HG03025 (cell line): ENCODE results near the gene SNTG2.

Source experiments
- ATAC-seq: cut with Tn5 transposase; IDR thresholded peaks from one replicate; pipeline ENCODE4 v1.9.1; 2021; ENCODE audit warnings: mild to moderate bottlenecking, moderate library complexity; ENCODE audit not compliant: unreplicated experiment, low FRiP score

The SNTG2 gene

GRCh38 chr2:1254662-1255343 lies 304.2 kb downstream of the SNTG2 start:
- ATAC-seq = no peak

GRCh38 chr2:1256632-1257324 lies 306.1 kb downstream of the SNTG2 start:
- no peak for ATAC-seq

- ATAC-seq = no peak
Observed at GRCh38 chr2:1257334-1257733, 306.7 kb downstream of the SNTG2 start.

GRCh38 chr2:1259746-1260145 lies 309.1 kb downstream of the SNTG2 start:
- ATAC-seq = no peak

GRCh38 chr2:1262609-1263008 lies 312.0 kb downstream of the SNTG2 start:
- ATAC-seq = no peak

GRCh38 chr2:1265454-1265853 lies 314.8 kb downstream of the SNTG2 start:
- no peak for ATAC-seq

- no peak for ATAC-seq
Observed at GRCh38 chr2:1266351-1266750, 315.7 kb downstream of the SNTG2 start.

- no peak for ATAC-seq
Observed at GRCh38 chr2:1268034-1268433, 317.4 kb downstream of the SNTG2 start.

GRCh38 chr2:1269812-1270211 lies 319.2 kb downstream of the SNTG2 start:
- ATAC-seq = no peak

- no peak for ATAC-seq
Observed at GRCh38 chr2:1272835-1273234, 322.2 kb downstream of the SNTG2 start.

- no peak for ATAC-seq
Observed at GRCh38 chr2:1277634-1278033, 327.0 kb downstream of the SNTG2 start.

- no peak for ATAC-seq
Observed at GRCh38 chr2:1278125-1278524, 327.5 kb downstream of the SNTG2 start.

GRCh38 chr2:1278861-1279260 lies 328.2 kb downstream of the SNTG2 start:
- ATAC-seq = no peak

- ATAC-seq = no peak
Observed at GRCh38 chr2:1282552-1282951, 331.9 kb downstream of the SNTG2 start.

GRCh38 chr2:1283020-1283801 lies 332.6 kb downstream of the SNTG2 start:
- ATAC-seq = no peak

- no peak for ATAC-seq
Observed at GRCh38 chr2:1283871-1284270, 333.2 kb downstream of the SNTG2 start.

- no peak for ATAC-seq
Observed at GRCh38 chr2:1286929-1287328, 336.3 kb downstream of the SNTG2 start.

GRCh38 chr2:1287427-1287826 lies 336.8 kb downstream of the SNTG2 start:
- ATAC-seq = no peak

GRCh38 chr2:1294900-1295299 lies 344.3 kb downstream of the SNTG2 start:
- no peak for ATAC-seq

- no peak for ATAC-seq
Observed at GRCh38 chr2:1295740-1296139, 345.1 kb downstream of the SNTG2 start.

- no peak for ATAC-seq
Observed at GRCh38 chr2:1297372-1298159, 346.9 kb downstream of the SNTG2 start.
